HG03039 (cell line): Measurements from ENCODE around the gene BEAN1.
"Not testable (repeated sequence)": the region's sequence is repeated elsewhere in the genome, so short reads cannot be mapped to it uniquely, and the experiment has no call there.

Experiments
- ATAC-seq: cut with Tn5 transposase; IDR thresholded peaks from one replicate; pipeline ENCODE4 v1.9.1; 2021; ENCODE audit warnings: mild to moderate bottlenecking, moderate library complexity; ENCODE audit not compliant: unreplicated experiment

The BEAN1 gene

GRCh38 chr16:66502020-66502913, 75.2 kb downstream of the BEAN1 start:
- ATAC-seq: no peak

GRCh38 chr16:66503030-66503429, 75.9 kb downstream of the BEAN1 start:
- ATAC-seq: no peak

- ATAC-seq: no peak
Measured at GRCh38 chr16:66503612-66504011, 76.5 kb downstream of the BEAN1 start.

GRCh38 chr16:66507731-66508239, 80.7 kb downstream of the BEAN1 start:
- no peak for ATAC-seq

- no peak for ATAC-seq
Measured at GRCh38 chr16:66508248-66508913, 81.3 kb downstream of the BEAN1 start.

GRCh38 chr16:66508914-66509496, 81.9 kb downstream of the BEAN1 start:
- no peak for ATAC-seq

GRCh38 chr16:66509576-66509975, 82.5 kb downstream of the BEAN1 start:
- no peak for ATAC-seq

GRCh38 chr16:66510298-66510697, 83.2 kb downstream of the BEAN1 start:
- ATAC-seq: no peak

GRCh38 chr16:66510711-66511601, 83.9 kb downstream of the BEAN1 start:
- ATAC-seq: no peak

GRCh38 chr16:66511602-66512271, 84.6 kb downstream of the BEAN1 start:
- no peak for ATAC-seq

GRCh38 chr16:66512272-66513110, 85.4 kb downstream of the BEAN1 start:
- ATAC-seq: no peak

- ATAC-seq: no peak
Measured at GRCh38 chr16:66513111-66513723, 86.1 kb downstream of the BEAN1 start.

- not testable (repeated sequence) for ATAC-seq
Measured at GRCh38 chr16:66514391-66514790, 87.3 kb downstream of the BEAN1 start.

GRCh38 chr16:66514980-66515595, 88.0 kb downstream of the BEAN1 start:
- not testable (repeated sequence) for ATAC-seq

GRCh38 chr16:66515596-66516508, 88.8 kb downstream of the BEAN1 start:
- no peak for ATAC-seq

- ATAC-seq: no peak
Measured at GRCh38 chr16:66516509-66516807, 89.4 kb downstream of the BEAN1 start.

GRCh38 chr16:66516808-66517585, 89.9 kb downstream of the BEAN1 start:
- ATAC-seq: peak; percentile 96
